Upper lobe of left lung (tissue), 6 donors: ENCODE results near the gene GTPBP3. TPM values are rescaled to one million over a fixed set of nuclear protein-coding genes. Genes with fewer than 3 reads are reported as not detected.

Source experiments
- ATAC-seq, 2 donors: fragments of 200-7000 bp; cut with Tn5 transposase; one replicate each; pipeline ENCODE4 v1.9.1; 2022; ENCODE audit warnings: mild to moderate bottlenecking in 2 of 2, moderate library complexity in 2 of 2; ENCODE audit not compliant: low FRiP score in 2 of 2
- DNase-seq, 2 donors: peaks; one replicate each; pipeline ENCODE4 v3.0.0-alpha.2; 2019 to 2020
- H3K27ac ChIP-seq, 4 donors: fragments of 200-600 bp; sonication (generic); one replicate each; pipeline ENCODE4 v1.5.1; 2016 to 2019
- H3K27me3 ChIP-seq, 4 donors: fragments of 200-600 bp; sonication (generic); one replicate each; pipeline ENCODE4 v1.5.1; 2017 to 2019
- H3K36me3 ChIP-seq, 4 donors: fragments of 200-600 bp; sonication (generic); one replicate each; pipeline ENCODE4 v1.5.1; 2016 to 2019
- H3K4me1 ChIP-seq, 4 donors: fragments of 200-600 bp; sonication (generic); one replicate each; pipeline ENCODE4 v1.5.1; 2018 to 2019
- H3K4me3 ChIP-seq, 4 donors: fragments of 200-600 bp; sonication (generic); one replicate each; pipeline ENCODE4 v1.5.1; 2017 to 2019; ENCODE audit warnings: mild to moderate bottlenecking in 2 of 4, moderate library complexity in 1 of 4
- H3K9me3 ChIP-seq, 4 donors: fragments of 200-600 bp; sonication (generic); one replicate each; pipeline ENCODE4 v1.5.1; 2018 to 2019
- EP300 ChIP-seq, 4 donors: sonication (generic); formaldehyde crosslinking; IDR thresholded peaks; one replicate each; pipeline ENCODE4 v1.5.1; 2017; ENCODE audit warnings: antibody characterized with exemption in 4 of 4, control low read depth in 2 of 4
- POLR2A ChIP-seq, 4 donors: fragments of 450-650 bp; IDR thresholded peaks; one replicate each; pipeline ENCODE4 v1.5.1; 2016 to 2017; ENCODE audit warnings: antibody characterized with exemption in 4 of 4, mild to moderate bottlenecking in 2 of 4
- POLR2AphosphoS5 ChIP-seq, 2 donors: sonication (generic); formaldehyde crosslinking; IDR thresholded peaks; one replicate each; pipeline ENCODE4 v1.5.1; 2017; ENCODE audit warnings: antibody characterized with exemption in 2 of 2
- WGBS, 2 donors: methylation state at CpG; one replicate each; pipeline ENCODE4 v1.1.5; 2017 to 2018; 5-methylcytosine and 5-hydroxymethylcytosine counted together
- total RNA-seq, 6 donors: library from RNA; depleted of rRNA in 4 of 6; stranded (reverse); fragments of >200 nt in 4 of 6; gene quantifications; one replicate each; pipeline versions ENCODE4 v1.1.0 to v1.2.1, GENCODE V29; 2016 to 2021
- TF ChIP-seq, protein P1 (sequence below), 6 experiments: fragments of 450-650 bp in 4 of 6; fragments of 200-600 bp in 2 of 6; sonication (generic) in 2 of 6; IDR thresholded peaks; one replicate each; pipeline ENCODE4 v1.5.1; 2016 to 2019; ENCODE audit warnings: antibody characterized with exemption in 6 of 6
- donor health status: DM: no; HTN: no; CAD: no; lungs with moderate emphysema.
- donor health status: DM: no; HTN: yes; CAD: no; lungs with severe emphysema.

GTPBP3 gene
- total RNA-seq, 6 donors from 2014 or later, result 14.9 to 95.3 (median 26.4) TPM

DNA sequence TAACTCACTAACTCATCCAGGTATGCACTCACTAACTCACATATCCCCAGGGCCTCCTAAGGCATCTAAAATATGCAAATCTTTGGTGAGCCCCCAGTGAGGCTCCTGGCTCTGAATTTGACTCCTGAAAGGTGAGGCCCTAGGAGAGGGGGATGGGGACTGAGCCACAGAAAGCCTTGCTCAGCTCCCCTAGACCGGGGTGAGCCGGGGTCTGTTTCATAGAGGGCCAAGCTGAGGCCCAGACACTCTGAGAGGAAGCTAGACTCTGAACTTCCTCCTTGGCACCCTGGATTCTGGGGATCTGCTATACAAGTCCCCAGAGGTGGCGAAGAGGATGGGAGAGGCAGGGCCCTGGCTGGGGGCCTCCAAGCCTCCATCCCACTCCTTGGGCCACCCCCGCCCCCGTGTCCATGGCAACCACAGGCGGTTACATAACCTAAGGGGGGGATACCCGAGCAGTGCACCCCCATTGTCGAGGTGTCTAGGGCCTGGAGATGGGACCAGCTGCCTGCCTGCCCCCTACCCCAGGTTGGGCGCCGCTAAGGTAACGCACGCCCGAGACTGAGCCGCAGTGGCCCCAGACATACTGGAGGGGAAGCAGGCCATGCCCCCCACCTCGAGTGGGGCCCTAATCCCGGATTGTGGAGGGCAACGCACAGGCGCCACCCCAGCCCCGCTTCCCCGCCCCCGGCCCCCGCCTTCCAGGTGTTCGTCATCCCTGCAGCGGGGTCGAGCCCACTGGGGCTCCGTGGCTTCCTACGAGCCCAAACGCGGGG is 34.8 kb upstream of the GTPBP3 start:
- TF ChIP-seq EP300 (IDR thresholded peaks at IDR 0.05), result no peak
- Histone ChIP-seq H3K4me1 (peaks cover 30 to 69% (median 42%) of the 10 kb centered on the region in 4 donors), H3K4me3 (peak overlapping the region; percentile 81 to 95 (median 90)), H3K36me3 (peaks cover 0 to 7% (median 3%) of the 10 kb centered on the region in 4 donors), H3K27me3 (no peaks in the 10 kb centered on the region), H3K9me3 (no peaks in the 10 kb centered on the region), H3K27ac (peak overlapping the region; percentile 70 to 96 (median 85))
- peak in 1 of 2 donors; percentile 2 for ATAC-seq
- peak; percentile 42 to 79 for DNase-seq
- 16 to 30% methylated on average over 2 to 17 of the region's 29 CpGs for WGBS, 2 donors

DNA sequence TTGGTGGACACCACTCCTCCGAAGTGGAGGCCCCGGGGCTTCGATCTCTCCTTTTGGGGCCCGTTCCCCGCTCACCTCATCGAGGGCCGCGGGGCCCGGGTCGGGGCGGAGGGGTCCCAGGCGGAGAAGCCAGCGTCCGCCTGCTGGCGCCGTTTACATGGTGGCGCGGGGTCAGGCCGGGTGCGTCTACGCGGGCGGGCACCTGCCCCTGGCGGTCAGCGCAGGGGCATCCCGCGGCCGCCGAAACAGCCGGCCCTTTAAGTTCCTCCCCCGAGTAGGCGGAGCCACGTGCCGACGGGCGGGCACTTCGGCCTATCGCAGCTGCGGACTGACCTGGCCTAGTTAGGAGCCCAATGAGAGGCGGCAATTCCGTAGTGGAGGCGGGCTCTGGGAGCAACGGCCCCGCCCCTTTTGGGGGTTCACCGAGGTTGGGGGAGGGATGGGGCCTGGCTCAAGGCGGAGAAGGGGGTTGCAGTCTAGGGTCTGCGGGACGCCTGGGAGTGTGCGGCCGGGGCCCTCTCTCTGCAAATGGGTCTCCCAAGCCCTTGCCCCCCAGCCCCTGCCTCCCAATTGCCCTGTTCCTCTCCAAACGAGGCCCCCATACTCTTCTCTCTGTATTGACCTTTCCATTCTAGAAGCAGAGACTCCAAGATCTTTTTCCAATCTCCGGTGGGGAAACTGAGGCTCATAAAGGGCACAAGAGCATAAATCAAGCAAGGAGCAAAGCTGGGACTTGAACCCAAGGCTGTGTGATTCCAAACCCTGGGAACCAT is 34.0 kb upstream of the GTPBP3 start, which contains the start of gene ABHD8:
ABHD8 (minus strand) TSS at position 259 of the 773 bp plus-strand sequence. CDS start 1,809 bp downstream, outside the sequence.
- Histone ChIP-seq H3K27me3 (no peaks in the 10 kb centered on the region), H3K9me3 (no peaks in the 10 kb centered on the region), H3K27ac (peak within 1 kb of the TSS; percentile 70 to 96 (median 85)), H3K4me1 (peaks cover 30 to 69% (median 42%) of the 10 kb centered on the region in 4 donors), H3K4me3 (peak within 1 kb of the TSS; percentile 81 to 95 (median 90)), H3K36me3 (peaks cover 0 to 7% (median 3%) of the 10 kb centered on the region in 4 donors)
- peak; percentile 98 to 99 for DNase-seq
- 2 to 6% methylated on average over 9 to 43 of the region's 52 CpGs for WGBS, 2 donors
- peak; percentile 91 to 93 for ATAC-seq
- TF ChIP-seq, protein P1, sequence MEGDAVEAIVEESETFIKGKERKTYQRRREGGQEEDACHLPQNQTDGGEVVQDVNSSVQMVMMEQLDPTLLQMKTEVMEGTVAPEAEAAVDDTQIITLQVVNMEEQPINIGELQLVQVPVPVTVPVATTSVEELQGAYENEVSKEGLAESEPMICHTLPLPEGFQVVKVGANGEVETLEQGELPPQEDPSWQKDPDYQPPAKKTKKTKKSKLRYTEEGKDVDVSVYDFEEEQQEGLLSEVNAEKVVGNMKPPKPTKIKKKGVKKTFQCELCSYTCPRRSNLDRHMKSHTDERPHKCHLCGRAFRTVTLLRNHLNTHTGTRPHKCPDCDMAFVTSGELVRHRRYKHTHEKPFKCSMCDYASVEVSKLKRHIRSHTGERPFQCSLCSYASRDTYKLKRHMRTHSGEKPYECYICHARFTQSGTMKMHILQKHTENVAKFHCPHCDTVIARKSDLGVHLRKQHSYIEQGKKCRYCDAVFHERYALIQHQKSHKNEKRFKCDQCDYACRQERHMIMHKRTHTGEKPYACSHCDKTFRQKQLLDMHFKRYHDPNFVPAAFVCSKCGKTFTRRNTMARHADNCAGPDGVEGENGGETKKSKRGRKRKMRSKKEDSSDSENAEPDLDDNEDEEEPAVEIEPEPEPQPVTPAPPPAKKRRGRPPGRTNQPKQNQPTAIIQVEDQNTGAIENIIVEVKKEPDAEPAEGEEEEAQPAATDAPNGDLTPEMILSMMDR (IDR thresholded peaks at IDR 0.05), result peak; percentile 68 to 95 (median 93)
- TF ChIP-seq POLR2AphosphoS5 (IDR thresholded peaks at IDR 0.05) (peak in 1 of 2 donors; percentile 80), POLR2A (IDR thresholded peaks at IDR 0.05) (peak in 2 of 4 donors; percentile 79 to 85), EP300 (IDR thresholded peaks at IDR 0.05) (no peak)

DNA sequence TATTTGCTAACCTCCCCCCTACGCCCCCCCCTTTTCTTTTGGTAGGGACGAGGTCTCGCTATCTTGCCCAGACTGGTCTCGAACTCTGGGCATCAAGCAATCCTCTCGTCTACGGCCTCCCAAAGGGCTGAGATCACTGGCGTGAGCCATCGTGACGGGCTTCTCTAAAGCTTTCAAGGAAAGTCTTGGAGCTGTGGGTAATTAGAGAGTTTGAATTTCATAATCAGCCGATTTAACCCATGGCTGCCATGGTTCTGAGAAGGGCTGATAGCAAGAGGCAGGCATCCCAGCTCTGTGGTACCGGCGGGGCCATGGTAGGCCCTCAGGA is 33.4 kb upstream of the GTPBP3 start:
- H3K9me3 ChIP-seq, result no peaks in the 10 kb centered on the region
- no peaks in the 10 kb centered on the region for H3K27me3 ChIP-seq
- peak overlapping the region in 2 of 4 donors; percentile 92 to 95 for H3K4me3 ChIP-seq
- ATAC-seq (peak in 1 of 2 donors; percentile 6), DNase-seq (peak in 1 of 2 donors; percentile 67)
- H3K4me1 ChIP-seq, result peaks cover 30 to 74% (median 44%) of the 10 kb centered on the region in 4 donors
- 45 to 68% methylated on average over 11 to 12 of the region's 12 CpGs for WGBS, 2 donors
- no peak for TF ChIP-seq POLR2AphosphoS5 (IDR thresholded peaks at IDR 0.05)
- TF ChIP-seq POLR2A (IDR thresholded peaks at IDR 0.05), result no peak
- TF ChIP-seq EP300 (IDR thresholded peaks at IDR 0.05), result no peak
- TF ChIP-seq, protein P1 (IDR thresholded peaks at IDR 0.05), result no peak
- peak overlapping the region; percentile 68 to 96 (median 78) for H3K27ac ChIP-seq
- H3K36me3 ChIP-seq, result peaks cover 0 to 7% (median 3%) of the 10 kb centered on the region in 4 donors

DNA sequence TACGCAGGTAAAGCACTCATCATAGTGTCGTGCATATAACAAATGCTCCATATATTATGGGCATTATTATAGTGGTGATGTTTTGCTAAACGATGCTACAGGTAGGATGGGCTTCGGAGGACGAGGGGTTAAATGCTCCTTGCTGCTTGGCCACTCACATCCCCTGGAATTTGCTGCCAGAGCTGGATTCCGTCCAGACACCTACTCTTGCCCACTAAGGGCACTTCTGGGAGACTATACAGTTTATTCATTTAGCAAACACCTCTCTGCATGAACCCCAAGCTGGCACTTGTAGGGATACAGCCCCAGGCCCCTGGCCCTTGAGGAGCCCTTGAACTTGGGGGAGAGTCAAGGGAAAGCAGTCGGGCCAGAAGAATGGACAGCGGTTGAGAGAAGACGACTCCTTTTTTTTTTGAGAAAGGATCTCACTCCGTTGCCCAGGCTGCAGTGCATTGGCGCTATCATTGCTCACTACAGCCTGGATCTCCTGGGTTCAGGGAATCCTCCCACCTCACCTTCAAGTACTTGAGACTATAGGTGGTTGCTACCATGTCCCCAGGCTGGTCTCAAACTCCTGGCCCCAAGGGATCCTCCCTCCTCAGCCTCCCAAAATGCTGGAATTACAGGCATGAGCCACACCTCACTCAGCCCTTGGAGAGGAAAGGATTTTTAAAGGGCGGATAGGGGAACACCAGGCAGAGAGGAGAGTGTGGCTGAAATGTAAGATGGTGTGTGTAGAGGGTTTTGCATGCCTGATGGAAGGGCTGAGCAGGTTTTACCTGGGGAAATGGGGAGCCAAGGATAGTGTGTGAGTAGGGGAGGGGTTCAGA is 32.8 kb upstream of the GTPBP3 start:
- peak in 1 of 2 donors; percentile 64 for DNase-seq
- TF ChIP-seq POLR2AphosphoS5 (IDR thresholded peaks at IDR 0.05), result no peak
- TF ChIP-seq, protein P1 (IDR thresholded peaks at IDR 0.05), result no peak
- no peak for TF ChIP-seq POLR2A (IDR thresholded peaks at IDR 0.05)
- peaks cover 30 to 76% (median 47%) of the 10 kb centered on the region in 4 donors for H3K4me1 ChIP-seq
- H3K4me3 ChIP-seq, result peak overlapping the region in 1 of 4 donors; percentile 88
- peaks cover 0 to 7% (median 3%) of the 10 kb centered on the region in 4 donors for H3K36me3 ChIP-seq
- peak overlapping the region; percentile 68 to 96 (median 88) for H3K27ac ChIP-seq
- H3K9me3 ChIP-seq, result no peaks in the 10 kb centered on the region
- H3K27me3 ChIP-seq, result no peaks in the 10 kb centered on the region
- no peak for ATAC-seq
- 45 to 57% methylated on average over 12 of the region's 12 CpGs for WGBS, 2 donors
